Neutrophil (primary cell): Measurements from ENCODE around the gene PTPRN2.
"Not testable (repeated sequence)": the region's sequence is repeated elsewhere in the genome, so short reads cannot be mapped to it uniquely, and the experiment has no call there.

Experiments
- H3K27ac ChIP-seq: fragments of 200-600 bp; sonication (generic); 2 replicates; pipeline ENCODE4 v1.5.1; 2016; ENCODE audit warnings: mild to moderate bottlenecking, moderate library complexity
- H3K27me3 ChIP-seq: fragments of 200-600 bp; sonication (generic); 2 replicates; pipeline ENCODE4 v1.6.0; 2016; ENCODE audit warnings: mild to moderate bottlenecking
- H3K36me3 ChIP-seq: fragments of 200-600 bp; sonication (generic); 2 replicates; pipeline ENCODE4 v1.5.1; 2017
- H3K4me1 ChIP-seq, 2 experiments: fragments of 200-600 bp in 1 of 2; sonication (generic) in 1 of 2; 1 replicate in 1 of 2; 2 replicates in 1 of 2; pipeline versions ENCODE4 v1.5.1 to v1.6.1; 2013 to 2016; ENCODE audit warnings: low read depth in 1 of 2, low read length in 1 of 2, mild to moderate bottlenecking in 1 of 2, moderate library complexity in 1 of 2; ENCODE audit not compliant: control insufficient read depth in 1 of 2, insufficient read depth in 1 of 2
- H3K4me3 ChIP-seq, 2 experiments: fragments of 200-600 bp in 1 of 2; sonication (generic) in 1 of 2; 1 replicate in 1 of 2; 2 replicates in 1 of 2; pipeline ENCODE4 v1.5.1; 2013 to 2016; ENCODE audit warnings: low read depth in 1 of 2, low read length in 1 of 2, mild to moderate bottlenecking in 1 of 2, moderate library complexity in 1 of 2
- H3K9me3 ChIP-seq: fragments of 200-600 bp; sonication (generic); 2 replicates; pipeline ENCODE4 v1.5.1; 2016
- TF ChIP-seq, protein P1 (sequence below): fragments of 200-600 bp; sonication (generic); IDR thresholded peaks from 2 replicates; pipeline ENCODE4 v1.5.1; 2016; ENCODE audit warnings: antibody characterized with exemption

Gene PTPRN2

DNA sequence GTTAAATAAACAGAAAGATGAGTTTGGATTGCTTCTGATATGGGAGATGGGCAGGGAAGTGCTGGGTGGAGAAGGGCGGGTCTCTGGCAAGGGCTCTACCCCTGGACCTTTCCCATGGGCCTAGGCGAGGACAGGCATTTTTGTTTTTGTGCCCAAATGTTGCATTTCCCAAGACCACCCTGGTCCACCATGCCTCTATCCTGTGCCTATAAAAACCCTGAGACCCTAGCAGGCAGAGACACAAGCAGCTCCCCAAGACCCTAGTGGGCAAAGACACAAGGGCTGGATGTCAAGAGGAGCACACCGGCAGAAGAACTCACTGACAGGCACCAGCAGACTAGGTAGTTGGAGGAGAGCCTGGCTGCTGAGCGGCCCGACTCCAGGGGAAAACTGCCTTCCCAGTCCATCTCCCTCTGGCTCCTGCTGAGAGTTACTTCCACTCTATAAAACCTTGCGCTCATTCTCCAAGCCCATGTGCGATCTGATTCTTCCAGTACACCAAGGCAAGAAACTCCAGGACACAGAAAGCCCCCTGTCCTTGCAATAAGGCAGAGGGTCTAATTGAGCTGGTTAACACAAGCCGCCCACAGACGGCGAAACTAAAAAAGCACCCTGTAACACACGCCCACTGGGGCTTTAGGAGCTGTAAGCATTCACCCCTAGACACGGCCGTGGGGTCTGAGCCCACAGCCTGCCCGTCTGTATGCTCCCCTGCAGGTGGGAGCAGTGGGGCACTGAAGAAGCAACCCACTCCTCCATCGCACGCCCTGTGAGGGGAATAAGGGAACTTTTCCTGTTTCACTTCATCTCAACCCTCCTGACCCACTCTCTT is 291.4 kb downstream of the PTPRN2 start:
- H3K4me3 ChIP-seq = no peak overlapping the region
- H3K36me3 ChIP-seq = no peaks in the 10 kb centered on the region
- TF ChIP-seq, protein P1, sequence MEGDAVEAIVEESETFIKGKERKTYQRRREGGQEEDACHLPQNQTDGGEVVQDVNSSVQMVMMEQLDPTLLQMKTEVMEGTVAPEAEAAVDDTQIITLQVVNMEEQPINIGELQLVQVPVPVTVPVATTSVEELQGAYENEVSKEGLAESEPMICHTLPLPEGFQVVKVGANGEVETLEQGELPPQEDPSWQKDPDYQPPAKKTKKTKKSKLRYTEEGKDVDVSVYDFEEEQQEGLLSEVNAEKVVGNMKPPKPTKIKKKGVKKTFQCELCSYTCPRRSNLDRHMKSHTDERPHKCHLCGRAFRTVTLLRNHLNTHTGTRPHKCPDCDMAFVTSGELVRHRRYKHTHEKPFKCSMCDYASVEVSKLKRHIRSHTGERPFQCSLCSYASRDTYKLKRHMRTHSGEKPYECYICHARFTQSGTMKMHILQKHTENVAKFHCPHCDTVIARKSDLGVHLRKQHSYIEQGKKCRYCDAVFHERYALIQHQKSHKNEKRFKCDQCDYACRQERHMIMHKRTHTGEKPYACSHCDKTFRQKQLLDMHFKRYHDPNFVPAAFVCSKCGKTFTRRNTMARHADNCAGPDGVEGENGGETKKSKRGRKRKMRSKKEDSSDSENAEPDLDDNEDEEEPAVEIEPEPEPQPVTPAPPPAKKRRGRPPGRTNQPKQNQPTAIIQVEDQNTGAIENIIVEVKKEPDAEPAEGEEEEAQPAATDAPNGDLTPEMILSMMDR = no peak
- H3K27ac ChIP-seq = no peak overlapping the region
- H3K4me1 ChIP-seq = no peaks in the 10 kb centered on the region
- H3K9me3 ChIP-seq = no peaks in the 10 kb centered on the region
- H3K27me3 ChIP-seq = no peaks in the 10 kb centered on the region

GRCh38 chr7:158294468-158295215 is 293.0 kb downstream of the PTPRN2 start:
- not testable (repeated sequence) for H3K4me3 ChIP-seq, H3K4me1 ChIP-seq, H3K9me3 ChIP-seq, H3K27me3 ChIP-seq, H3K36me3 ChIP-seq, H3K27ac ChIP-seq

DNA sequence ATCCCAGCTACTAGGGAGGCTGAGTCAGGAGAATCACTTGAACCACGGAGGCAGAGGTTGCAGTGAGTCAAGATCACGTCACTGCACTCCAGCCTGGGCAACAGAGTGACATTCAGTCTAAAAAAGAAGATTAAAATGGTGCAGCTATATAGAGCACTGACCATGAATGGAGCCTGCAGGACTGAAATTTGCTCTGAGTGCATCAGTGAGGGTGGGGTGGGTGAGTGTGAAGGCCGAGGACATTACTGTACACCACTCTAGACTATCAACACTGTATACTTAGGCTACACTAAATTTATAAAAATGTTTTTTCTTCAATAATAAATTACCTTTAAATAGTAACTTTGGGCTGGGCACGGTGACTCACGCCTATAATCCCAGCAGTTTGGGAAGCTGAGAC is 294.7 kb downstream of the PTPRN2 start:
- no peak overlapping the region for H3K4me3 ChIP-seq
- no peaks in the 10 kb centered on the region for H3K27me3 ChIP-seq
- no peak overlapping the region for H3K27ac ChIP-seq
- H3K4me1 ChIP-seq = no peaks in the 10 kb centered on the region
- no peaks in the 10 kb centered on the region for H3K9me3 ChIP-seq
- no peaks in the 10 kb centered on the region for H3K36me3 ChIP-seq
- TF ChIP-seq, protein P1 = no peak

GRCh38 chr7:158291998-158292397 is 295.6 kb downstream of the PTPRN2 start:
- no peak overlapping the region for H3K27ac ChIP-seq
- H3K27me3 ChIP-seq = no peaks in the 10 kb centered on the region
- no peak overlapping the region for H3K4me3 ChIP-seq
- no peaks in the 10 kb centered on the region for H3K9me3 ChIP-seq
- TF ChIP-seq, protein P1 = no peak
- H3K4me1 ChIP-seq = no peaks in the 10 kb centered on the region
- H3K36me3 ChIP-seq = no peaks in the 10 kb centered on the region

- no peaks in the 10 kb centered on the region for H3K36me3 ChIP-seq
- no peak overlapping the region for H3K4me3 ChIP-seq
- no peaks in the 10 kb centered on the region for H3K4me1 ChIP-seq
- TF ChIP-seq, protein P1 = no peak
- no peak overlapping the region for H3K27ac ChIP-seq
- H3K9me3 ChIP-seq = no peaks in the 10 kb centered on the region
- H3K27me3 ChIP-seq = no peaks in the 10 kb centered on the region
These were observed 297.7 kb downstream of the PTPRN2 start for GRCh38 chr7:158289761-158290523.
